B cell (primary cell): ENCODE data around the gene UHRF2. TPM values are rescaled to one million over a fixed set of nuclear protein-coding genes. Genes with fewer than 3 reads are reported as not detected.

Experiments used
- ATAC-seq: fragments of 200-7000 bp; cut with Tn5 transposase; one replicate; pipeline ENCODE4 v1.10.0; 2021; ENCODE audit warnings: low read depth, mild to moderate bottlenecking, moderate number of reproducible peaks, moderate library complexity
- CTCF ChIA-PET: fragments of 350-600 bp; sonication (Branson Sonifier 250); formaldehyde crosslinking; loops from one replicate; lab custom pipeline; 2021; ENCODE audit warnings: antibody characterized with exemption, inconsistent platforms; lab: Charles Lee
- POLR2A ChIA-PET: fragments of 350-600 bp; sonication (Branson Sonifier 250); formaldehyde crosslinking; loops from one replicate; lab custom pipeline; 2021; ENCODE audit warnings: antibody characterized with exemption; lab: Charles Lee
- DNase-seq: peaks from one replicate; pipeline ENCODE4 v3.0.0; 2013
- H2AFZ ChIP-seq: 2 replicates; pipeline ENCODE4 v1.6.1; 2012; ENCODE audit warnings: mild to moderate bottlenecking, low read depth, low read length; ENCODE audit not compliant: insufficient read depth, poor library complexity, severe bottlenecking
- H3K27ac ChIP-seq, 2 donors: 1 replicate in 1 of 2; 2 replicates in 1 of 2; pipeline ENCODE4 v1.5.1; 2012 to 2013; ENCODE audit warnings: low read length in 2 of 2, mild to moderate bottlenecking in 2 of 2, moderate library complexity in 1 of 2
- H3K27me3 ChIP-seq, 4 experiments: fragments of 200-600 bp in 1 of 4; sonication (generic) in 1 of 4; replicated peaks in 1 of 4; 1 replicate in 2 of 4; 2 replicates in 2 of 4; pipeline versions ENCODE4 v1.6.1 to v1.7.0; 2013 to 2016; ENCODE audit warnings: low read length in 3 of 4, mild to moderate bottlenecking in 2 of 4, mixed read lengths in 1 of 4, moderate library complexity in 1 of 4; ENCODE audit not compliant: insufficient read depth in 4 of 4, control insufficient read depth in 3 of 4; ENCODE audit errors: control extremely low read depth in 1 of 4
- H3K36me3 ChIP-seq, 2 experiments: replicated peaks in 1 of 2; 1 replicate in 1 of 2; 2 replicates in 1 of 2; pipeline versions ENCODE4 v1.6.1 to v1.7.1; 2013; ENCODE audit warnings: low read length in 1 of 2; ENCODE audit not compliant: insufficient read depth in 2 of 2, control insufficient read depth in 1 of 2; ENCODE audit errors: control extremely low read depth in 1 of 2, extremely low read depth in 1 of 2
- H3K4me1 ChIP-seq, 2 donors: fragments of 200-600 bp in 1 of 2; sonication (generic) in 1 of 2; 1 replicate in 1 of 2; 2 replicates in 1 of 2; pipeline versions ENCODE4 v1.5.1 to v1.6.1; 2013 to 2017; ENCODE audit warnings: low read length in 2 of 2; ENCODE audit not compliant: control insufficient read depth in 2 of 2, insufficient read depth in 2 of 2
- H3K4me2 ChIP-seq: replicated peaks from 2 replicates; pipeline ENCODE3; 2012; ENCODE audit warnings: mild to moderate bottlenecking, low read depth, low read length; ENCODE audit not compliant: poor library complexity, severe bottlenecking
- H3K4me3 ChIP-seq, 5 experiments: fragments of 200-600 bp in 1 of 5; sonication (generic) in 1 of 5; 1 replicate in 3 of 5; 2 replicates in 2 of 5; pipeline versions ENCODE4 v1.5.1 to v1.7.0; 2011 to 2016; ENCODE audit warnings: low read length in 4 of 5, mild to moderate bottlenecking in 4 of 5, low read depth in 2 of 5, control low read depth in 1 of 5, moderate library complexity in 1 of 5; ENCODE audit not compliant: insufficient read depth in 1 of 5; ENCODE audit errors: control extremely low read depth in 1 of 5, extremely low read depth in 1 of 5
- H3K79me2 ChIP-seq: fragments of 200-600 bp; sonication (generic); one replicate; pipeline ENCODE4 v1.6.0; 2016; ENCODE audit warnings: low read length; ENCODE audit not compliant: control insufficient read depth, insufficient read depth
- H3K9ac ChIP-seq: fragments of 200-600 bp; sonication (generic); 2 replicates; pipeline ENCODE4 v1.6.1; 2017; ENCODE audit warnings: mild to moderate bottlenecking, low read length, moderate library complexity
- H3K9me3 ChIP-seq, 3 donors: one replicate each; pipeline versions ENCODE4 v1.6.1 to v1.7.1; 2013; ENCODE audit warnings: low read length in 2 of 3; ENCODE audit not compliant: control insufficient read depth in 2 of 3, insufficient read depth in 1 of 3; ENCODE audit errors: control extremely low read depth in 1 of 3
- H4K20me1 ChIP-seq: 2 replicates; pipeline ENCODE4 v1.6.0; 2012; ENCODE audit warnings: mild to moderate bottlenecking, low read length; ENCODE audit not compliant: insufficient read depth, control insufficient read depth, poor library complexity, severe bottlenecking
- H3K27ac Mint-ChIP-seq: one replicate; pipeline ENCODE4 v1.8.0; 2021; ENCODE audit warnings: mixed read lengths
- H3K27me3 Mint-ChIP-seq: one replicate; pipeline ENCODE4 v1.8.0; 2021; ENCODE audit warnings: mixed read lengths
- H3K4me1 Mint-ChIP-seq: one replicate; pipeline ENCODE4 v1.8.0; 2021; ENCODE audit warnings: mixed read lengths
- H3K4me3 Mint-ChIP-seq: one replicate; pipeline ENCODE4 v1.8.0; 2021; ENCODE audit warnings: mixed read lengths
- H3K9me3 Mint-ChIP-seq: one replicate; pipeline ENCODE4 v1.8.0; 2022; ENCODE audit warnings: mixed read lengths; ENCODE audit not compliant: insufficient read depth
- CTCF ChIP-seq: fragments of 200-600 bp; IDR thresholded peaks from one replicate; pipeline ENCODE4 v1.8.0; 2022; ENCODE audit warnings: antibody characterized with exemption, mild to moderate bottlenecking
- EZH2 ChIP-seq: IDR thresholded peaks from 2 replicates; pipeline ENCODE4 v1.6.1; 2012; ENCODE audit warnings: borderline replicate concordance, low read depth, mild to moderate bottlenecking, moderate library complexity, low read length; ENCODE audit not compliant: insufficient read depth, poor library complexity, severe bottlenecking
- WGBS: methylation state at CpG from one replicate; pipeline ENCODE4 v1.1.5; 2013; ENCODE audit warnings: missing lambda C conversion rate; ENCODE audit not compliant: insufficient coverage; 5-methylcytosine and 5-hydroxymethylcytosine counted together
- intact Hi-C: fragments of 100-400 bp; cut with micrococcal nuclease; formaldehyde crosslinking; loops from one replicate; pipeline ENCODE4 v1.10.0; 2022
- polyA minus RNA-seq: library from RNA; depleted of rRNA, polyadenylated mRNA; stranded (reverse); fragments of >200 nt; gene quantifications from 2 replicates; pipeline ENCODE4 v1.2.3, GENCODE V29; 2012
- polyA plus RNA-seq: library from polyadenylated mRNA; depleted of rRNA; stranded (reverse); fragments of >200 nt; gene quantifications from 2 replicates; pipeline ENCODE4 v1.2.3, GENCODE V29; 2012
- total RNA-seq, 2 donors: library from RNA; stranded (reverse); fragments of 120-200 nt in 1 of 2; gene quantifications; 1 replicate in 1 of 2; 2 replicates in 1 of 2; pipeline versions ENCODE4 v1.2.3 to v1.2.4, GENCODE V29; 2013 to 2022

Gene UHRF2
- 153 and 171 TPM in 2 replicates for total RNA-seq
- total RNA-seq (2013), result 125 TPM
- polyA plus RNA-seq, result 85.6 and 160 TPM in 2 replicates
- 73.6 and 101 TPM in 2 replicates for polyA minus RNA-seq

GRCh38 chr9:6412487-6413364, at the start of gene UHRF2:
TSS of gene UHRF2 (plus strand) at chr9:6413199. CDS start at chr9:6413491, 292 bp downstream.
- Histone ChIP-seq H3K9me3 (peaks cover 0 to 20% (median 0%) of the 10 kb centered on the region in 3 donors), H3K9ac (peak within 1 kb of the TSS; percentile 85), H3K4me3 (peak within 1 kb of the TSS; percentile 72 to 89 (median 87)), H3K79me2 (peaks cover 48% of the 10 kb centered on the region), H4K20me1 (peaks cover 33% of the 10 kb centered on the region), H3K27me3 (no peaks in the 10 kb centered on the region), H3K36me3 (peaks cover 0 to 4% of the 10 kb centered on the region in 2 experiments), H3K27ac (peak within 1 kb of the TSS; percentile 95 to 97), H2AFZ (peak within 1 kb of the TSS; percentile 88), H3K4me2 (peak within 1 kb of the TSS; percentile 87), H3K4me1 (peaks cover 61 to 62% of the 10 kb centered on the region in 2 donors)
- WGBS, result under 1% methylated on average over 85 of the region's 88 CpGs
- peak; percentile 87 for ATAC-seq
- Mint-ChIP-seq H3K9me3 (no peaks in the 10 kb centered on the region), H3K4me1 (peaks cover 58% of the 10 kb centered on the region), H3K27ac (peak within 1 kb of the TSS; percentile 98), H3K27me3 (no peaks in the 10 kb centered on the region), H3K4me3 (peak within 1 kb of the TSS; percentile 88)
- peak; percentile 100 for DNase-seq
- ChIA-PET POLR2A (interaction anchor here (0.6 to 4.7 kb wide), 16 partner anchors 16 to 884 kb away, joined by 3 to 40 read pairs (median 4); partner anchors contain the start of genes ERMP1 and KDM4C), CTCF (interaction anchor here (0.8 to 3.1 kb wide), 7 partner anchors 14 to 154 kb away, joined by 3 to 12 read pairs (median 5); no protein-coding TSS in a partner anchor)
- intact Hi-C loops, result loop anchor here (1.0 to 10.0 kb wide), 8 partner anchors 17 to 1562 kb away; partner anchors contain the start of genes JAK2, KDM4C and RIC1
- TF ChIP-seq CTCF, result no peak
- TF ChIP-seq EZH2, result no peak
